Activated CD8-positive, alpha-beta memory T cell treated with anti-CD3 and anti-CD28 coated beads, Interleukin-2, amount 10 ng/mL, durations not matched to agents 7 days and 5 days (primary cell): Measurements from ENCODE around the gene OR7G2. TPM values are rescaled to one million over a fixed set of nuclear protein-coding genes. Genes with fewer than 3 reads are reported as not detected.

Source experiments
- ATAC-seq: fragments of 150-1000 bp; cut with Tn5 transposase; one replicate; pipeline ENCODE4 v1.10.0; 2021; ENCODE audit warnings: moderate library complexity
- CTCF ChIA-PET: fragments of 350-600 bp; sonication (Branson Sonifier 250); formaldehyde crosslinking; loops from one replicate; lab custom pipeline; 2021; ENCODE audit warnings: antibody characterized with exemption; lab: Charles Lee
- DNase-seq: peaks from one replicate; pipeline ENCODE4 v3.0.0-alpha.2; 2020
- H3K27ac Mint-ChIP-seq: one replicate; pipeline ENCODE4 v1.8.0; 2021; ENCODE audit warnings: mild to moderate bottlenecking, mixed read lengths
- H3K27me3 Mint-ChIP-seq: one replicate; pipeline ENCODE4 v1.8.0; 2021; ENCODE audit warnings: mixed read lengths
- H3K36me3 Mint-ChIP-seq: one replicate; pipeline ENCODE4 v1.8.0; 2021; ENCODE audit warnings: mild to moderate bottlenecking, mixed read lengths
- H3K4me1 Mint-ChIP-seq: one replicate; pipeline ENCODE4 v1.8.0; 2021; ENCODE audit warnings: mixed read lengths
- H3K4me3 Mint-ChIP-seq: one replicate; pipeline ENCODE4 v1.8.0; 2021; ENCODE audit warnings: mild to moderate bottlenecking, moderate library complexity, mixed read lengths
- H3K9me3 Mint-ChIP-seq: one replicate; pipeline ENCODE4 v1.8.0; 2022; ENCODE audit warnings: low read depth, mixed read lengths
- total RNA-seq, 2 experiments: library from RNA; stranded (reverse); gene quantifications; one replicate each; pipeline ENCODE4 v1.2.3, GENCODE V29; 2021

The OR7G2 gene
- total RNA-seq: not detected

- H3K36me3 Mint-ChIP-seq: no peaks in the 10 kb centered on the region
- ATAC-seq (no peak), DNase-seq (no peak)
- no peak within 1 kb of the TSS for H3K27ac Mint-ChIP-seq
- H3K4me1 Mint-ChIP-seq: no peaks in the 10 kb centered on the region
- CTCF ChIA-PET: no interaction called here
- peaks cover 3% of the 10 kb centered on the region for H3K27me3 Mint-ChIP-seq
- no peaks in the 10 kb centered on the region for H3K9me3 Mint-ChIP-seq
- H3K4me3 Mint-ChIP-seq: no peak within 1 kb of the TSS
Measured at GRCh38 chr19:9107375-9107774, at the start of gene OR7G2. Gene OR7G2 (minus strand): TSS chr19:9107475. CDS start chr19:9103243, 4,232 bp downstream.

- DNase-seq (no peak), ATAC-seq (no peak)
- Mint-ChIP-seq H3K4me1 (peaks cover 15% of the 10 kb centered on the region), H3K27me3 (no peaks in the 10 kb centered on the region), H3K36me3 (peaks cover 94% of the 10 kb centered on the region), H3K9me3 (peaks cover 33% of the 10 kb centered on the region), H3K27ac (no peak overlapping the region), H3K4me3 (no peak overlapping the region)
- CTCF ChIA-PET: no interaction called here
Measured at GRCh38 chr19:9156304-9156703, 49.0 kb upstream of the OR7G2 start.

GRCh38 chr19:9155591-9155990, 48.3 kb upstream of the OR7G2 start:
- Mint-ChIP-seq H3K27ac (no peak overlapping the region), H3K9me3 (peaks cover 31% of the 10 kb centered on the region), H3K27me3 (no peaks in the 10 kb centered on the region), H3K4me3 (no peak overlapping the region), H3K4me1 (peaks cover 20% of the 10 kb centered on the region), H3K36me3 (peaks cover 94% of the 10 kb centered on the region)
- CTCF ChIA-PET: no interaction called here
- ATAC-seq (no peak), DNase-seq (no peak)

- Mint-ChIP-seq H3K36me3 (peaks cover 94% of the 10 kb centered on the region), H3K4me1 (peaks cover 33% of the 10 kb centered on the region), H3K27ac (no peak overlapping the region), H3K27me3 (no peaks in the 10 kb centered on the region), H3K4me3 (no peak overlapping the region), H3K9me3 (peaks cover 37% of the 10 kb centered on the region)
- CTCF ChIA-PET: no interaction called here
- DNase-seq (no peak), ATAC-seq (no peak)
Measured at GRCh38 chr19:9151367-9151766, 44.1 kb upstream of the OR7G2 start.

GRCh38 chr19:9150650-9151049, 43.4 kb upstream of the OR7G2 start:
- Mint-ChIP-seq H3K36me3 (peaks cover 91% of the 10 kb centered on the region), H3K9me3 (peaks cover 38% of the 10 kb centered on the region)
- CTCF ChIA-PET: no interaction called here

GRCh38 chr19:9149997-9150396, 42.7 kb upstream of the OR7G2 start:
- no peak for DNase-seq
- peaks cover 91% of the 10 kb centered on the region for H3K36me3 Mint-ChIP-seq
- H3K4me1 Mint-ChIP-seq: peaks cover 21% of the 10 kb centered on the region
- no peak for ATAC-seq
- no peaks in the 10 kb centered on the region for H3K27me3 Mint-ChIP-seq
- H3K9me3 Mint-ChIP-seq: peaks cover 40% of the 10 kb centered on the region
- H3K27ac Mint-ChIP-seq: no peak overlapping the region
- no peak overlapping the region for H3K4me3 Mint-ChIP-seq
- CTCF ChIA-PET: no interaction called here

More at GRCh38 chr19:9150650-9151049, 43.4 kb upstream of the OR7G2 start:
- DNase-seq (no peak), ATAC-seq (no peak)
- Mint-ChIP-seq H3K4me1 (peaks cover 26% of the 10 kb centered on the region), H3K27ac (no peak overlapping the region), H3K4me3 (no peak overlapping the region), H3K27me3 (no peaks in the 10 kb centered on the region)

- no peak overlapping the region for H3K27ac Mint-ChIP-seq
- no peak for DNase-seq
- CTCF ChIA-PET: no interaction called here
- no peak for ATAC-seq
- H3K4me3 Mint-ChIP-seq: no peak overlapping the region
- H3K9me3 Mint-ChIP-seq: peaks cover 43% of the 10 kb centered on the region
- H3K4me1 Mint-ChIP-seq: peaks cover 21% of the 10 kb centered on the region
- H3K36me3 Mint-ChIP-seq: peaks cover 92% of the 10 kb centered on the region
- no peaks in the 10 kb centered on the region for H3K27me3 Mint-ChIP-seq
Measured at GRCh38 chr19:9148697-9149096, 41.4 kb upstream of the OR7G2 start.

GRCh38 chr19:9146882-9147281, 39.6 kb upstream of the OR7G2 start:
- CTCF ChIA-PET: interaction anchor here (0.7 kb wide), 1 partner anchor 60 kb away, joined by 3 read pairs; no protein-coding TSS in a partner anchor
- Mint-ChIP-seq H3K4me3 (no peak overlapping the region), H3K27ac (no peak overlapping the region), H3K27me3 (no peaks in the 10 kb centered on the region), H3K4me1 (peaks cover 29% of the 10 kb centered on the region), H3K36me3 (peaks cover 92% of the 10 kb centered on the region), H3K9me3 (peaks cover 36% of the 10 kb centered on the region)
- ATAC-seq: no peak
- DNase-seq: no peak

GRCh38 chr19:9144920-9145319, 37.6 kb upstream of the OR7G2 start:
- CTCF ChIA-PET: no interaction called here
- ATAC-seq: no peak
- peaks cover 30% of the 10 kb centered on the region for H3K4me1 Mint-ChIP-seq
- peaks cover 28% of the 10 kb centered on the region for H3K9me3 Mint-ChIP-seq
- no peak overlapping the region for H3K27ac Mint-ChIP-seq
- H3K36me3 Mint-ChIP-seq: peaks cover 80% of the 10 kb centered on the region
- H3K4me3 Mint-ChIP-seq: no peak overlapping the region
- DNase-seq: no peak
- no peaks in the 10 kb centered on the region for H3K27me3 Mint-ChIP-seq

- CTCF ChIA-PET: no interaction called here
- Mint-ChIP-seq H3K9me3 (peaks cover 9% of the 10 kb centered on the region), H3K4me3 (peak within 1 kb of the TSS; percentile 100), H3K4me1 (peaks cover 33% of the 10 kb centered on the region), H3K36me3 (peaks cover 38% of the 10 kb centered on the region), H3K27me3 (no peaks in the 10 kb centered on the region), H3K27ac (peak within 1 kb of the TSS; percentile 94)
- ATAC-seq (peak; percentile 96), DNase-seq (peak; percentile 95)
Measured at GRCh38 chr19:9140159-9140874, 33.0 kb upstream of the OR7G2 start, which contains the start of gene ZNF317. Gene ZNF317 (plus strand): TSS chr19:9140397. CDS start chr19:9156017, 15,620 bp downstream.

GRCh38 chr19:9139609-9140158, 32.4 kb upstream of the OR7G2 start:
- DNase-seq (no peak), ATAC-seq (peak; percentile 2)
- peaks cover 32% of the 10 kb centered on the region for H3K36me3 Mint-ChIP-seq
- H3K4me1 Mint-ChIP-seq: peaks cover 33% of the 10 kb centered on the region
- H3K9me3 Mint-ChIP-seq: peaks cover 4% of the 10 kb centered on the region
- no peaks in the 10 kb centered on the region for H3K27me3 Mint-ChIP-seq
- peak overlapping the region; percentile 94 for H3K27ac Mint-ChIP-seq
- CTCF ChIA-PET: no interaction called here
- H3K4me3 Mint-ChIP-seq: peak overlapping the region; percentile 100

- ATAC-seq (no peak), DNase-seq (no peak)
- Mint-ChIP-seq H3K27ac (no peak overlapping the region), H3K36me3 (no peaks in the 10 kb centered on the region), H3K27me3 (no peaks in the 10 kb centered on the region), H3K9me3 (no peaks in the 10 kb centered on the region), H3K4me3 (no peak overlapping the region), H3K4me1 (peaks cover 13% of the 10 kb centered on the region)
- CTCF ChIA-PET: interaction anchor here (0.8 to 0.9 kb wide), 2 partner anchors 38 to 74 kb away, joined by 3 to 4 read pairs; no protein-coding TSS in a partner anchor
Measured at GRCh38 chr19:9132422-9132821, 25.1 kb upstream of the OR7G2 start.

GRCh38 chr19:9130965-9131364, 23.7 kb upstream of the OR7G2 start:
- CTCF ChIA-PET: no interaction called here
- peak overlapping the region; percentile 4 for H3K27ac Mint-ChIP-seq
- ATAC-seq: no peak

GRCh38 chr19:9128171-9128570, 20.9 kb upstream of the OR7G2 start:
- no peaks in the 10 kb centered on the region for H3K27me3 Mint-ChIP-seq
- CTCF ChIA-PET: no interaction called here
- no peaks in the 10 kb centered on the region for H3K36me3 Mint-ChIP-seq
- no peak overlapping the region for H3K4me3 Mint-ChIP-seq
- ATAC-seq (no peak), DNase-seq (no peak)
- H3K9me3 Mint-ChIP-seq: no peaks in the 10 kb centered on the region
- H3K27ac Mint-ChIP-seq: no peak overlapping the region
- peaks cover 8% of the 10 kb centered on the region for H3K4me1 Mint-ChIP-seq

More at GRCh38 chr19:9130965-9131364, 23.7 kb upstream of the OR7G2 start:
- no peak for DNase-seq
- Mint-ChIP-seq H3K4me1 (peaks cover 8% of the 10 kb centered on the region), H3K36me3 (no peaks in the 10 kb centered on the region), H3K9me3 (no peaks in the 10 kb centered on the region), H3K4me3 (no peak overlapping the region), H3K27me3 (no peaks in the 10 kb centered on the region)
